T-helper 2 cell treated with Interferon-gamma antibody and Interleukin-4, amounts not matched to agents 5 μg/mL and 100 μg/mL, for 36 hours (primary cell): ENCODE data around the gene ZNF592.

Experiments used
- DNase-seq: peaks from one replicate; pipeline ENCODE4 v3.0.0; 2021; ENCODE audit warnings: low spot score
- H3K27ac Mint-ChIP-seq: one replicate; pipeline ENCODE4 v1.8.0; 2021; ENCODE audit warnings: mild to moderate bottlenecking, mixed read lengths
- H3K27me3 Mint-ChIP-seq: one replicate; pipeline ENCODE4 v1.8.0; 2021; ENCODE audit warnings: low read depth, mixed read lengths
- H3K36me3 Mint-ChIP-seq: one replicate; pipeline ENCODE4 v1.8.0; 2021; ENCODE audit warnings: low read depth, mixed read lengths
- H3K4me1 Mint-ChIP-seq: one replicate; pipeline ENCODE4 v1.8.0; 2021; ENCODE audit warnings: low read depth, mixed read lengths
- H3K4me3 Mint-ChIP-seq: one replicate; pipeline ENCODE4 v1.8.0; 2022; ENCODE audit warnings: mild to moderate bottlenecking, moderate library complexity, mixed read lengths
- H3K9me3 Mint-ChIP-seq: one replicate; pipeline ENCODE4 v1.8.0; 2021; ENCODE audit warnings: mixed read lengths

ZNF592 gene

DNA sequence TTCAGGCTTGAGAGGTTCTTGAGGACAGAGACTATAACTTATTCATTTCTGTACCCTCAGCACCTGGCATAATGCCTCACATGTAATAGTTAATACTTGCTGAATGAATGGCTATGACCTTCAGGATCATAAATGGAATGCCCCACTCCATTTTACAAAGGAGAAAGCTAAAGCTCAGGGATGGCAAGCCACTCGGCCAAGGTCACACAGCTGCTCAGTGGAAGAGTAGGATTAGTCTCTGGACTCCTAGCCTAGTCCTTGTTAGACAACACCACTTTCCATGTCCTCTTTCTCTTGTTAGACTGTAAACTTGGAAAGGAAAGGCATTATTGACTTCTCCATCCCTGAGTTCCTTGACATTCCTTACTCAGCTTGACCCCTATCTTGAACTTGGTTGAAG is 65.5 kb downstream of the ZNF592 start:
- H3K4me3 Mint-ChIP-seq = no peak overlapping the region
- H3K4me1 Mint-ChIP-seq = peaks cover 3% of the 10 kb centered on the region
- no peak overlapping the region for H3K27ac Mint-ChIP-seq

DNA sequence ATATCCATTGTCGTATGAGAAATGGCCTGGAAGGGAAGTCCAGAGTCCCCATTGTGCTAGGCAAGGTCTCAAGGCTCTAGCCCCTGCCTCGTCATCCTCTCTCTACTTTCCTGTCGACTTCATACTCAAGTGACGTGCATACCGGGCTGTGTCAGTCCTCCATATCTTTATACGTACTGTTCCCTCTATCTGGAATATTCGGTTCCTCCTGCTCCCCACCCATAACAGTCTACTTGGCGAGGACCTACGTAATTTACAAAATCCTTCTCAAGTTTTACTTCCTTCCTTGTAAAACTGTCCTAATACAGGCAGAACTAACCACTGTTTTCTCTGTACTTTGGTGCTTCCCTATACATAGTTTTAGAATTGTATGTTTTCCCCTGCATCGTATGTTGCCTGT is 66.5 kb downstream of the ZNF592 start:
- Mint-ChIP-seq H3K27ac (no peak overlapping the region), H3K9me3 (no peaks in the 10 kb centered on the region), H3K4me1 (peaks cover 3% of the 10 kb centered on the region), H3K27me3 (peaks cover 6% of the 10 kb centered on the region), H3K4me3 (no peak overlapping the region), H3K36me3 (peaks cover 3% of the 10 kb centered on the region)
- DNase-seq = no peak

More for the DNA sequence above, 65.5 kb downstream of the ZNF592 start:
- H3K36me3 Mint-ChIP-seq = peaks cover 5% of the 10 kb centered on the region
- H3K27me3 Mint-ChIP-seq = peaks cover 6% of the 10 kb centered on the region
- DNase-seq = no peak
- H3K9me3 Mint-ChIP-seq = no peaks in the 10 kb centered on the region

DNA sequence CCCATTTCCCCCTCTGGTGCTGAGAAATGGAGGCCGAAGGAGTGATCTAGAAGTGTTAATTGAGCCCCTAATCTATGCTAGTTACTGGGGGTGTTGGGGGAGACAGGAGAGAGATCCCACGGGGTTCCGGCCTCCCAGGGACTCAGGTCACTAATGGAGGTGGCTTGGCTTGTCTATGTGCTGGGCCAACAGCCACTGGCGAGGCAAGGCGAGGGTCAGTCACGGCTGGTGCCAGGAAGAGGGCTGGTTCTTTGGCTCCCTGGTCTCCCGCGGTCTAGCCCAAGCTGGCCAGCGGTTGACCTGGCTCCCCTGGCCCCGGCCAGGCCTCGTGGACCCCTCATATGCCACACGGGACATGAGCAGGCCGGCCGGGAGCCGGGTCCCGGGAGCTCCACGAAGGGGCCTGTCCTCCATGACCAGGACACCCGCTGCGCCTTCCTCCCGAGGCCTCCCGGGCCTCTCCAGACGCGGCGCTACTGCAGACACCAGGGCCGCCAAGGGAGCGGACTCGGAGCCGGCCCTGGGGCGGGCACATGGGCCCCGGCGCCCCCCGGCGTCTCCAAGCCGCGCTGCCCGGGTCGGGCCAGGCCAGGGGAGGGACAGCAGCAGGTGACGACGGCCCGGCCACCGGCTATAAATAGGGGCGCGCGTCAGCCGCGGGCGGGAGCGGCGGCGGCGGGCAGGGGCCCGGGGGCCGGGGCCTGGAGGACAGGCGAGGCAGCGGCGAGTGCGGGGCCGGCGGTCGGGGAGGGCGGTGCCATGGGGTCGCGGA is 68.5 kb downstream of the ZNF592 start, which contains the start of gene ALPK3:
Gene ALPK3 (plus strand): TSS at position 663 of the 772 bp plus-strand sequence. CDS start 97 bp downstream, at position 760.
- Mint-ChIP-seq H3K27ac (no peak within 1 kb of the TSS), H3K4me3 (no peak within 1 kb of the TSS), H3K9me3 (no peaks in the 10 kb centered on the region), H3K36me3 (peaks cover 3% of the 10 kb centered on the region), H3K27me3 (peaks cover 6% of the 10 kb centered on the region), H3K4me1 (peaks cover 3% of the 10 kb centered on the region)
- no peak for DNase-seq

GRCh38 chr15:84817466-84818081 is 69.2 kb downstream of the ZNF592 start:
- no peak overlapping the region for H3K4me3 Mint-ChIP-seq
- no peak overlapping the region for H3K27ac Mint-ChIP-seq

GRCh38 chr15:84818261-84819131 is 70.1 kb downstream of the ZNF592 start:
- DNase-seq = no peak
- no peaks in the 10 kb centered on the region for H3K9me3 Mint-ChIP-seq
- peaks cover 3% of the 10 kb centered on the region for H3K4me1 Mint-ChIP-seq
- peaks cover 6% of the 10 kb centered on the region for H3K27me3 Mint-ChIP-seq
- no peak overlapping the region for H3K27ac Mint-ChIP-seq
- no peak overlapping the region for H3K4me3 Mint-ChIP-seq
- H3K36me3 Mint-ChIP-seq = no peaks in the 10 kb centered on the region

More at GRCh38 chr15:84817466-84818081, 69.2 kb downstream of the ZNF592 start:
- Mint-ChIP-seq H3K27me3 (peaks cover 6% of the 10 kb centered on the region), H3K4me1 (peaks cover 3% of the 10 kb centered on the region), H3K9me3 (no peaks in the 10 kb centered on the region), H3K36me3 (peaks cover 3% of the 10 kb centered on the region)
- DNase-seq = no peak

- Mint-ChIP-seq H3K36me3 (no peaks in the 10 kb centered on the region), H3K27ac (no peak overlapping the region), H3K27me3 (peaks cover 6% of the 10 kb centered on the region), H3K4me1 (peaks cover 3% of the 10 kb centered on the region), H3K4me3 (no peak overlapping the region), H3K9me3 (no peaks in the 10 kb centered on the region)
- no peak for DNase-seq
These were observed 70.9 kb downstream of the ZNF592 start for GRCh38 chr15:84819291-84819768.

- Mint-ChIP-seq H3K27ac (no peak overlapping the region), H3K36me3 (no peaks in the 10 kb centered on the region), H3K27me3 (peaks cover 6% of the 10 kb centered on the region), H3K9me3 (no peaks in the 10 kb centered on the region), H3K4me3 (no peak overlapping the region), H3K4me1 (peaks cover 3% of the 10 kb centered on the region)
- DNase-seq = no peak
These were observed 71.4 kb downstream of the ZNF592 start for GRCh38 chr15:84819791-84820190.

DNA sequence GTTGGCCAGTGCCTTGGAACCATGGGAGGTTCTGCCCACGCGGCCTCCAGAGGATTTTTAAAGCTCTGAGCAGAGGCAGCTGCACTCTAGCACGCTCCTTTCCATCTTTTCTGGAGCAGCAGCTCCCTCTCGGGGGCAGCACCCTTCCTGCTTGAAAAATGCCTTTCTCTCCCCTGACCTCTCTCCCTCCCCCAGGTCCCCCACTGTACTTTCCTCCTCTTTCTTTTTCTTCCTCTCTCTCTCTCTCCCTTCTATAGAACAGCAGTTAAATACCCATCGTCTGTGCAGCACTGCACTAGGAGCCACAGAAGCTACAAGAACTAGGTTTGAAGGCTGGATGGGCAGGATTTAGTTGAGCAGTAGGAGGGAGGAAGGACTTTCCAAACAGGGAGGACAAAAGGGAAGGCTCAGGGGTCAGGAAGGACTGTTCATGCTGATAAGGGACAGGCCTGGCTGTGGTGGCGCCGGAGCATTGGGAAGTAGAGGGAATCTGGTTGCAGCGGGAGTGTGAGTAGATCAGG is 73.2 kb downstream of the ZNF592 start:
- no peak for DNase-seq
- Mint-ChIP-seq H3K36me3 (no peaks in the 10 kb centered on the region), H3K27ac (no peak overlapping the region), H3K4me3 (no peak overlapping the region), H3K27me3 (peaks cover 2% of the 10 kb centered on the region), H3K4me1 (peaks cover 3% of the 10 kb centered on the region), H3K9me3 (no peaks in the 10 kb centered on the region)

DNA sequence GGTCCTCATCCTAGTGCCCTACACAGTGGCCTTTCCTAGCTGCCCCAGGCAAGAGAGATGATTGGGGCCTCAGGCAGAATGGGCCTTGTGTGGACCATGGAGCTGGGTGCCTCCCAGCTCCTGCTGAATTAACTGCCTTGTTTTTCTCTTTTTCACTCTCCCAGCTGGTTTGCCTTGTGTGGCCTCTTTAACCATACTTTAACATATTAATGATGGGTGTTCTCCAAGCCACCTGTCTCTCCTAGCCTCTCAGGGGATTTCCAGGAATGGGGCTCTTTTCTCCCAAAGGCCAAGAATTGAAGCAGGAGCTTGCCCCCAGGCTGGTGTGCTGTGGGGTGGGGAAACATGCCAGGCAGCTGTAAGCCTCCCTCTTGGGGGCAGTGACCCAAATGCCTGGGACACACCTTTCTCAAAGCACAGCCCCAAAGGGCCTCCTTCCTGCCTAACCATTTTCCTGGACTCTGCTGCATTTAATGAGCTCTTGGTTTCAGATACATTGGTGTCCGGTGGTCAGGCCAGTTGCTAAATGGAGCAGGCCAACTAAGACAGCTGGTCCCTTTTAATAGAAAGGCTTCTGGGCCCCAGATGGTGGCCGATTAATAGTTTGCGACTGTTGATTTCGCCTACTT is 74.4 kb downstream of the ZNF592 start:
- Mint-ChIP-seq H3K4me1 (peaks cover 3% of the 10 kb centered on the region), H3K27ac (no peak overlapping the region)

GRCh38 chr15:84823282-84823878 is 75.0 kb downstream of the ZNF592 start:
- no peak overlapping the region for H3K27ac Mint-ChIP-seq
- H3K4me1 Mint-ChIP-seq = no peaks in the 10 kb centered on the region
- DNase-seq = no peak
- no peaks in the 10 kb centered on the region for H3K9me3 Mint-ChIP-seq
- no peaks in the 10 kb centered on the region for H3K27me3 Mint-ChIP-seq
- H3K4me3 Mint-ChIP-seq = no peak overlapping the region
- H3K36me3 Mint-ChIP-seq = no peaks in the 10 kb centered on the region

More for the DNA sequence above, 74.4 kb downstream of the ZNF592 start:
- Mint-ChIP-seq H3K27me3 (peaks cover 2% of the 10 kb centered on the region), H3K36me3 (no peaks in the 10 kb centered on the region), H3K4me3 (no peak overlapping the region), H3K9me3 (no peaks in the 10 kb centered on the region)
- DNase-seq = no peak

- H3K4me1 Mint-ChIP-seq = no peaks in the 10 kb centered on the region
These were observed 76.0 kb downstream of the ZNF592 start for GRCh38 chr15:84824260-84825007.

DNA sequence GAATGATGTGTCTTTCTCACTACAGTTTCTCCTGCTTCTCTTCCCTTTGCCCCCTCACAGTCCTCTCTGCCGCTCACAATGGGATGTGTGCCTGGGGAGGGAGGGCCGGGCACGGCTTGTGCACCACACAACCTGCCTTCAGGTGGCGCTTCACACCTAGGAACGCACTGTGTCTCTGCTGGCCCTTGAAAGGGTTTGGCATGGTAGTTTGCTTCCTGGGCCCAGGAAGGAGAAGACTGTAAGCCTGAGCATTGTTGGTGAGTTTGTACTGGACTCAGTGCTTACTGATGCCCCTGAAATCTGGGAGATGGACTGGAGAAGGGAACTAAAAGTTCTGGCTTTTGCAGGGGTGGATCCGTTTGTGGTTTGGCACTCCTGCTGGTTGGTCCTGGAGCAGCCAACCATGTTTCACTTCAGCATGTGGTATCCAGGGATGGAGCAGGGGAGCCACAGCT is 78.0 kb downstream of the ZNF592 start:
- no peak overlapping the region for H3K4me3 Mint-ChIP-seq
- no peaks in the 10 kb centered on the region for H3K4me1 Mint-ChIP-seq
- H3K27me3 Mint-ChIP-seq = peaks cover 11% of the 10 kb centered on the region
- no peak for DNase-seq
- no peaks in the 10 kb centered on the region for H3K9me3 Mint-ChIP-seq
- H3K36me3 Mint-ChIP-seq = no peaks in the 10 kb centered on the region
- no peak overlapping the region for H3K27ac Mint-ChIP-seq

More at GRCh38 chr15:84824260-84825007, 76.0 kb downstream of the ZNF592 start:
- Mint-ChIP-seq H3K36me3 (no peaks in the 10 kb centered on the region), H3K27me3 (peaks cover 4% of the 10 kb centered on the region), H3K4me3 (no peak overlapping the region), H3K9me3 (no peaks in the 10 kb centered on the region), H3K27ac (no peak overlapping the region)
- no peak for DNase-seq
